Brain microvascular endothelial cell (primary cell): Measurements from ENCODE around the gene PDE1C.
A peak's percentile ranks its signal among the peaks of the same experiment; 100 is the strongest.

Experiments
- DNase-seq: peaks from one replicate; pipeline ENCODE4 v3.0.0-alpha.2; 2020
- H3K27ac ChIP-seq: fragments of 250-450 bp; sonication (Bioruptor Pico); 2 replicates; pipeline ENCODE4 v1.5.1; 2020; ENCODE audit warnings: mild to moderate bottlenecking, moderate library complexity
- H3K27me3 ChIP-seq: fragments of 250-450 bp; sonication (Bioruptor Pico); replicated peaks from 2 replicates; pipeline ENCODE4 v1.5.1; 2020; ENCODE audit warnings: mild to moderate bottlenecking
- H3K36me3 ChIP-seq: fragments of 250-450 bp; sonication (Bioruptor Pico); replicated peaks from 2 replicates; pipeline ENCODE4 v1.5.1; 2020; ENCODE audit warnings: mild to moderate bottlenecking
- H3K4me3 ChIP-seq: 2 replicates; pipeline ENCODE4 v1.5.1; 2011; ENCODE audit warnings: low read depth, mild to moderate bottlenecking, control low read depth, low read length, moderate library complexity
- in situ Hi-C: cut with HindIII; loops from 2 replicates; pipeline ENCODE4 v1.10.0; 2017; ENCODE audit warnings: low sequenced_read_pairs, low pct_ligation_motif_present
- TF ChIP-seq, protein P1 (sequence below): IDR thresholded peaks from 2 replicates; pipeline ENCODE4 v1.5.1; 2011; ENCODE audit warnings: low read depth, mild to moderate bottlenecking, moderate library complexity, low read length, control low read depth, inconsistent platforms; ENCODE audit errors: missing control alignments

The PDE1C gene

DNA sequence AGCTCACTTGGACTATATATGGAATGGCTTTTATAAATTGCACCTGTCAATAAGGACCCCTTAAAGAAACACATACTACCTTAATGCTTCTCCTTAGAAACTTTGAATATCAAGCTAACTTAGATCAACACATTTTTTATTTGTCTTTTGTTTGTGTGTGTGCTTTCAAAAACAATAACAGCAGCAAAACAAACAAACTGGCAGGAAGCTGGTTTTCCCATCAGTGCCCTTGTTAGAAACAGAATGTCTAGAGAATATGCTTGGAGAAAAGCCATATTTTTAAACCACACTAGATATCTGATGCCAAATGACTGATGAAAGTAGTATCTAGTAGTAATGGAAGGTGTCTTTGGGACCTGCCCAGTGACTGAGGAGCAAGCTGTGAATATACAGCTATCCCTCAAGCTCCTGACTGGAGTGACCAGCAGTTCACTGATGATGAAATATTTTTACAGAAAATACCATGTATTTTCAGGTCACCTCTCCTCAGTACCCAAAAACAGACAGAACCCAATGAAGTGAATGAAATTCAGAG lies 1.0 kb downstream of the PDE1C start:
- in situ Hi-C loops: no loop called here
- TF ChIP-seq, protein P1, sequence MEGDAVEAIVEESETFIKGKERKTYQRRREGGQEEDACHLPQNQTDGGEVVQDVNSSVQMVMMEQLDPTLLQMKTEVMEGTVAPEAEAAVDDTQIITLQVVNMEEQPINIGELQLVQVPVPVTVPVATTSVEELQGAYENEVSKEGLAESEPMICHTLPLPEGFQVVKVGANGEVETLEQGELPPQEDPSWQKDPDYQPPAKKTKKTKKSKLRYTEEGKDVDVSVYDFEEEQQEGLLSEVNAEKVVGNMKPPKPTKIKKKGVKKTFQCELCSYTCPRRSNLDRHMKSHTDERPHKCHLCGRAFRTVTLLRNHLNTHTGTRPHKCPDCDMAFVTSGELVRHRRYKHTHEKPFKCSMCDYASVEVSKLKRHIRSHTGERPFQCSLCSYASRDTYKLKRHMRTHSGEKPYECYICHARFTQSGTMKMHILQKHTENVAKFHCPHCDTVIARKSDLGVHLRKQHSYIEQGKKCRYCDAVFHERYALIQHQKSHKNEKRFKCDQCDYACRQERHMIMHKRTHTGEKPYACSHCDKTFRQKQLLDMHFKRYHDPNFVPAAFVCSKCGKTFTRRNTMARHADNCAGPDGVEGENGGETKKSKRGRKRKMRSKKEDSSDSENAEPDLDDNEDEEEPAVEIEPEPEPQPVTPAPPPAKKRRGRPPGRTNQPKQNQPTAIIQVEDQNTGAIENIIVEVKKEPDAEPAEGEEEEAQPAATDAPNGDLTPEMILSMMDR: no peak
- H3K4me3 ChIP-seq: no peak overlapping the region
- peaks cover 4% of the 10 kb centered on the region for H3K27me3 ChIP-seq
- DNase-seq: no peak
- H3K36me3 ChIP-seq: no peaks in the 10 kb centered on the region
- no peak overlapping the region for H3K27ac ChIP-seq

DNA sequence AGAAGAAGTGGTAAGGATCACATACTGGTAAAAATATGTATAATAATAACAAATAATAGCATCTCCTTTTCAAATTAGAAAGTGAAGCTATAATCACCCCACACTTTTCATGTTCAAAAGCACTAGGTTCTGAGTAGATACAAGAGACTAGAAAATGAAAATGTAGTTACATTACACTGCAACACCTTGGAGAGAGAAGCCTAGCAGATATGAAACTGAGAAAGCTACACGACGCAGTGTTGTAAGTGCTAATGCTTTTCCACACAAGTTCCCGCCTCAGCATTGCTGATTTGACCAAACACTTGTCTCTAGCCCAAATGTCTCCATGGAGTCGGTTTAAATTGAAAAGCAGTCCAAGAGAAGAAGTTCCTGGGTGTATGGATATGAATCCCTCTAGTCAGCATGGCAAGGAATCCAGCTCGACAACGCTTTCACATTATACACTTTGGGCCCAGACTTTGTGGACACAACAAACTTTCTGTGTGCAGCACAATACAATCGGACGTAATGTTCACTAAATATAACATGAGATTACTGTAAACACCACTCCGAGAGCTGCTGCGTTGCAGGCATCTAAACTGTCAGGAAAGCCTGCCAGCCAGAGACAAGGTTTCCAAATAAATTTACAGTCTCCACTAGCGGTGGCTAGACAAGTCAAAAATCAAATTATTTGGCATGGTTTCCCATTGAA lies 1.7 kb downstream of the PDE1C start:
- Histone ChIP-seq H3K27me3 (peaks cover 4% of the 10 kb centered on the region), H3K27ac (no peak overlapping the region), H3K4me3 (no peak overlapping the region), H3K36me3 (no peaks in the 10 kb centered on the region)
- TF ChIP-seq, protein P1: no peak
- in situ Hi-C loops: no loop called here
- DNase-seq: no peak

DNA sequence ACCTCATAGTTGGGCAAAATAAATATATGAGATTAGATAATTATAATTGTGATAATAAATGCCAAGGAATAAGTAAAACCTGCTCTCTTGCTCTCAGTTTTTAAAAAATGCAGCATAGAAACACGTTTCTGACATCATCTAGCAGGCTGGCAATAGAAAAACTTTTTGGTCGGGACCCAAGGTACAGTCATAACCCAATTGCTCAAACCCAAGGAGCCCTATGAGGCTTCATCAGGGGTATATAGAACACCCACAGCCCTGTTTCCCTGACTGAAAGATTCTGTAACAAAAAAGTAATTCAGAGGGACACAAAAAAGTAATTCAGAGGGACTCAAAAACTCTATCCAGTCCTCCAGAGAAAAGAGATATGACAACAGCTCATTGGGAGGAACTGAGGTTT lies 3.8 kb downstream of the PDE1C start:
- no peak overlapping the region for H3K4me3 ChIP-seq
- H3K27ac ChIP-seq: no peak overlapping the region
- no peaks in the 10 kb centered on the region for H3K36me3 ChIP-seq
- peaks cover 4% of the 10 kb centered on the region for H3K27me3 ChIP-seq
- DNase-seq: no peak
- in situ Hi-C loops: no loop called here
- TF ChIP-seq, protein P1: no peak

DNA sequence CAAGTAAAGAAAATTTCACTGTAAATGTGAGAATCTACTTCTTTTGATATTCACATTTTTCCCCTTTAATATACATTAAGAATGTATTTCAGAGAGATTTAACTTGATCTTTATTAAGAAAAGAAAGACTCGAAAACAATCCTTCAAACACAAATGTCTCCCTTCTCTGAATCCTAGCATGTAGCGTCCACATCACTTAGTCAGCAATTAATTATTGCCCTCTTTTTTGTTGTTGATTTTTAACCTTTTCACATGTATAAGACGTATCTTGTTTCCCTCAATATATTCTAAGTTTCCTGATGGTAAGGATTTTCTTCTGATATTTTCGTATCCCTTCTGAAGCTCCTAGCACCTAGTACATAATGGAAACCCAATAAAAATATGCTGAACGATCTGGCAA lies 6.6 kb downstream of the PDE1C start:
- in situ Hi-C loops: no loop called here
- H3K4me3 ChIP-seq: no peak overlapping the region
- no peaks in the 10 kb centered on the region for H3K36me3 ChIP-seq
- DNase-seq: no peak
- H3K27me3 ChIP-seq: no peaks in the 10 kb centered on the region
- TF ChIP-seq, protein P1: no peak
- H3K27ac ChIP-seq: no peak overlapping the region

DNA sequence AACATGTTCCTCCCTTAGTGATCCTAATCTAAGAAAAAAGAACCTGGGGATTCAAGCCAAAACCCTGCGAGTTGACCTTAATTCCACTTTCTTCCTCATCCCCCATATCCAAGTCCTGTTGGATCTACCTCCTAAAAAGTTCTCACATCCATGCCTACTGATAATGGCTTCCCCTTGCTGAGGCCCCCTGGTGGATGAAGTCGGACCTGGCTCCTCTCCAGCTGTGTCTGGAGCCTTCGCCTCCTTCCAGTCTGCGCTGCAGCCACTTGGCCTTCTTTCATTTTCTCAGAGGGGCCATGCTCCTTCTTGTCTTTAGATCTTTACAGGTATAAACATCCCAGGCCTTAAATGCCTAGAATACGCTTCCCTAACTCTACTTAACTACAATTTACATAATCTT lies 8.1 kb downstream of the PDE1C start:
- H3K36me3 ChIP-seq: no peaks in the 10 kb centered on the region
- TF ChIP-seq, protein P1: peak; percentile 82
- DNase-seq: no peak

DNA sequence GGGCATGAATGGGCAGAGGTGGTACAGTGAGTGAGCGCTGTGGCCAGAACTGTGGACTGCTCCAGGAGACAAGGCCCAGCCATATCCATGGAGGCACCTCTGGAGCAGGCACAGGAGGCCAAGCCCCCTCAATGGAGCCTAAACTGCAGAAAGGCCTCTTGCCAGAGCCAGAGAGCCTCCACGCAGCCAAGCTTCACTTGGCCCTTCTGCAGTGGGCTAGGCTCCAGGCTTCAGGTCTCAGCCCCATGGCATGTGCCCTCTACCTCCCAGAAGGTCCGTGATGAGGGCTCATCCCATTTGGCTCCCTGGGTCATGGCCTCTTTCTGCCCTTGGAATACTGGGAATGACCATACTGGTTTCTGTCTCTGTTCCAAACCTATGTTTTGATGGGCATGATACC lies 8.9 kb downstream of the PDE1C start:
- H3K27ac ChIP-seq: no peak overlapping the region
- in situ Hi-C loops: no loop called here
- TF ChIP-seq, protein P1: no peak

More for the DNA sequence above, 8.1 kb downstream of the PDE1C start:
- in situ Hi-C loops: no loop called here
- no peak overlapping the region for H3K4me3 ChIP-seq
- no peaks in the 10 kb centered on the region for H3K27me3 ChIP-seq
- no peak overlapping the region for H3K27ac ChIP-seq

More for the DNA sequence above, 8.9 kb downstream of the PDE1C start:
- Histone ChIP-seq H3K36me3 (no peaks in the 10 kb centered on the region), H3K4me3 (no peak overlapping the region), H3K27me3 (no peaks in the 10 kb centered on the region)
- no peak for DNase-seq
